Panc1 (cell line): Measurements from ENCODE around the gene ERMARD. TPM values are rescaled to one million over a fixed set of nuclear protein-coding genes. Genes with fewer than 3 reads are reported as not detected.

Experiments
- ATAC-seq: fragments of 200-7000 bp; cut with Tn5 transposase; 2 replicates; pipeline ENCODE4 v1.9.1; 2020; ENCODE audit warnings: mild to moderate bottlenecking, moderate library complexity
- BruUV-seq: library from RNA; stranded (reverse); fragments of 400-500 nt; replicated peaks from 2 replicates; lab custom pipeline; 2021; lab: Mats Ljungman, UMichigan
- CTCF ChIA-PET: fragments of 300-600 bp; sonication (Branson Sonifier 250); formaldehyde crosslinking; loops from one replicate; lab custom pipeline; 2022; ENCODE audit warnings: antibody characterized with exemption; lab: Charles Lee
- POLR2A ChIA-PET: fragments of 300-600 bp; sonication (Branson Sonifier 250); formaldehyde crosslinking; loops from one replicate; lab custom pipeline; 2022; ENCODE audit warnings: antibody characterized with exemption; lab: Charles Lee
- DNase-seq: peaks from one replicate; pipeline ENCODE4 v3.0.0-alpha.2; 2010; ENCODE audit warnings: low read depth, low spot score
- H3K27ac ChIP-seq: 2 replicates; pipeline ENCODE4 v1.5.1; 2011; ENCODE audit warnings: mild to moderate bottlenecking, low read length, inconsistent platforms
- H3K27me3 ChIP-seq: fragments of 200-500 bp; sonication (Bioruptor generic); 2 replicates; pipeline ENCODE4 v1.6.0; 2014; ENCODE audit warnings: low read length, inconsistent platforms; ENCODE audit not compliant: control insufficient read depth, insufficient read depth
- H3K36me3 ChIP-seq: fragments of 200-500 bp; sonication (Bioruptor generic); 2 replicates; pipeline ENCODE4 v1.5.1; 2014; ENCODE audit warnings: inconsistent platforms, mild to moderate bottlenecking, low read length, moderate library complexity; ENCODE audit not compliant: control insufficient read depth, insufficient read depth
- H3K4me1 ChIP-seq: 2 replicates; pipeline ENCODE4 v1.5.1; 2011; ENCODE audit warnings: inconsistent platforms, mild to moderate bottlenecking, low read length, moderate library complexity; ENCODE audit not compliant: control insufficient read depth, insufficient read depth
- H3K4me3 ChIP-seq, 2 experiments: 2 replicates each; pipeline ENCODE4 v1.5.1; 2011 to 2012; ENCODE audit warnings: low read depth in 2 of 2, low read length in 2 of 2, mild to moderate bottlenecking in 2 of 2, inconsistent platforms in 1 of 2, moderate library complexity in 1 of 2
- H3K9me3 ChIP-seq: fragments of 200-500 bp; sonication (Bioruptor generic); 2 replicates; pipeline ENCODE4 v1.5.1; 2014; ENCODE audit warnings: low read depth, mild to moderate bottlenecking, inconsistent platforms, low read length, moderate library complexity; ENCODE audit not compliant: control insufficient read depth, insufficient read depth
- POLR2AphosphoS5 ChIP-seq: IDR thresholded peaks from 2 replicates; pipeline ENCODE4 v1.6.1; 2012; ENCODE audit warnings: mild to moderate bottlenecking, low read depth, low read length, moderate library complexity
- SIN3A ChIP-seq: IDR thresholded peaks from 2 replicates; pipeline ENCODE4 v1.6.1; 2012; ENCODE audit warnings: low read depth, mild to moderate bottlenecking, low read length, moderate library complexity, borderline replicate concordance; ENCODE audit not compliant: insufficient read depth
- TCF7L2 ChIP-seq: IDR thresholded peaks from 2 replicates; pipeline ENCODE4 v1.6.1; 2011; ENCODE audit warnings: mild to moderate bottlenecking, low read depth, low read length, inconsistent platforms
- in situ Hi-C: cut with HindIII; loops from 2 replicates; pipeline ENCODE4 v1.10.0; 2016; ENCODE audit warnings: low sequenced_read_pairs, low pct_unique_long_range_greater_than_20kb
- intact Hi-C: fragments of 100-400 bp; cut with micrococcal nuclease; formaldehyde crosslinking; loops from one replicate; pipeline ENCODE4 v1.10.0; 2022; ENCODE audit not compliant: unreplicated experiment
- total RNA-seq: library from RNA; stranded (reverse); gene quantifications from one replicate; pipeline ENCODE4 v1.2.1, GENCODE V29; 2021; ENCODE audit not compliant: unreplicated experiment
- TF ChIP-seq, protein P1 (sequence below), 2 experiments: IDR thresholded peaks; 2 replicates each; pipeline ENCODE4 v1.6.1; 2011 to 2012; ENCODE audit warnings: low read depth in 2 of 2, control low read depth in 1 of 2, low read length in 1 of 2, mild to moderate bottlenecking in 1 of 2, moderate library complexity in 1 of 2; ENCODE audit not compliant: insufficient read depth in 1 of 2
- TF ChIP-seq, protein P2 (sequence below): fragments of 450-650 bp; IDR thresholded peaks from 2 replicates; pipeline ENCODE4 v1.5.1; 2017; ENCODE audit warnings: mild to moderate bottlenecking

Gene ERMARD
- total RNA-seq, 1 experiment from 2014 or later, result 38.5 TPM

DNA sequence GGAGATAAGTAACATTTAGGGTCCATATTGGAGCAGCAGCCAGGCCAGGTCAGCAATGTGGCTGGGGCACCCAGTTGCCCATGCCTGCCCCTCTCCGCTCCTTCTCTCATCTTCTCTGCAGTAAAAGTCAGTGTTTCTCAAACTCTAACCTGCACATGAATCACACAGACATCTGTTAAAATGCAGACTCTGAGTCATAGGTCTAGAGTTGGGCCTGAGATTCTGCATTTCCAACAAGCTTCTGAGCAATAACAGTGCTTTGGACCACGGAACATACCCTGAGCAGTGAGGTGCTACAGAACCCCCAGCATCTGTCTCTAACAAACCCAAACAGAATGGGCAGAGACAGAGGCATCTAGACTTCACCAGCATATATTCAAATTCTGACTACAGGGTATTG, 37.2 kb upstream of the ERMARD start:
- Histone ChIP-seq H3K36me3 (peaks cover 56% of the 10 kb centered on the region), H3K4me3 (no peak overlapping the region), H3K27me3 (no peaks in the 10 kb centered on the region), H3K27ac (no peak overlapping the region), H3K4me1 (peaks cover 3% of the 10 kb centered on the region), H3K9me3 (no peaks in the 10 kb centered on the region)
- intact Hi-C loops (no loop called here), in situ Hi-C loops (no loop called here)
- TF ChIP-seq, protein P1, sequence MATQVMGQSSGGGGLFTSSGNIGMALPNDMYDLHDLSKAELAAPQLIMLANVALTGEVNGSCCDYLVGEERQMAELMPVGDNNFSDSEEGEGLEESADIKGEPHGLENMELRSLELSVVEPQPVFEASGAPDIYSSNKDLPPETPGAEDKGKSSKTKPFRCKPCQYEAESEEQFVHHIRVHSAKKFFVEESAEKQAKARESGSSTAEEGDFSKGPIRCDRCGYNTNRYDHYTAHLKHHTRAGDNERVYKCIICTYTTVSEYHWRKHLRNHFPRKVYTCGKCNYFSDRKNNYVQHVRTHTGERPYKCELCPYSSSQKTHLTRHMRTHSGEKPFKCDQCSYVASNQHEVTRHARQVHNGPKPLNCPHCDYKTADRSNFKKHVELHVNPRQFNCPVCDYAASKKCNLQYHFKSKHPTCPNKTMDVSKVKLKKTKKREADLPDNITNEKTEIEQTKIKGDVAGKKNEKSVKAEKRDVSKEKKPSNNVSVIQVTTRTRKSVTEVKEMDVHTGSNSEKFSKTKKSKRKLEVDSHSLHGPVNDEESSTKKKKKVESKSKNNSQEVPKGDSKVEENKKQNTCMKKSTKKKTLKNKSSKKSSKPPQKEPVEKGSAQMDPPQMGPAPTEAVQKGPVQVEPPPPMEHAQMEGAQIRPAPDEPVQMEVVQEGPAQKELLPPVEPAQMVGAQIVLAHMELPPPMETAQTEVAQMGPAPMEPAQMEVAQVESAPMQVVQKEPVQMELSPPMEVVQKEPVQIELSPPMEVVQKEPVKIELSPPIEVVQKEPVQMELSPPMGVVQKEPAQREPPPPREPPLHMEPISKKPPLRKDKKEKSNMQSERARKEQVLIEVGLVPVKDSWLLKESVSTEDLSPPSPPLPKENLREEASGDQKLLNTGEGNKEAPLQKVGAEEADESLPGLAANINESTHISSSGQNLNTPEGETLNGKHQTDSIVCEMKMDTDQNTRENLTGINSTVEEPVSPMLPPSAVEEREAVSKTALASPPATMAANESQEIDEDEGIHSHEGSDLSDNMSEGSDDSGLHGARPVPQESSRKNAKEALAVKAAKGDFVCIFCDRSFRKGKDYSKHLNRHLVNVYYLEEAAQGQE (IDR thresholded peaks at IDR 0.05; ENCODE audit: insufficient read depth in 1 of 2, low read depth in 2 of 2, low read length in 1 of 2), result no peak
- TF ChIP-seq, protein P2, sequence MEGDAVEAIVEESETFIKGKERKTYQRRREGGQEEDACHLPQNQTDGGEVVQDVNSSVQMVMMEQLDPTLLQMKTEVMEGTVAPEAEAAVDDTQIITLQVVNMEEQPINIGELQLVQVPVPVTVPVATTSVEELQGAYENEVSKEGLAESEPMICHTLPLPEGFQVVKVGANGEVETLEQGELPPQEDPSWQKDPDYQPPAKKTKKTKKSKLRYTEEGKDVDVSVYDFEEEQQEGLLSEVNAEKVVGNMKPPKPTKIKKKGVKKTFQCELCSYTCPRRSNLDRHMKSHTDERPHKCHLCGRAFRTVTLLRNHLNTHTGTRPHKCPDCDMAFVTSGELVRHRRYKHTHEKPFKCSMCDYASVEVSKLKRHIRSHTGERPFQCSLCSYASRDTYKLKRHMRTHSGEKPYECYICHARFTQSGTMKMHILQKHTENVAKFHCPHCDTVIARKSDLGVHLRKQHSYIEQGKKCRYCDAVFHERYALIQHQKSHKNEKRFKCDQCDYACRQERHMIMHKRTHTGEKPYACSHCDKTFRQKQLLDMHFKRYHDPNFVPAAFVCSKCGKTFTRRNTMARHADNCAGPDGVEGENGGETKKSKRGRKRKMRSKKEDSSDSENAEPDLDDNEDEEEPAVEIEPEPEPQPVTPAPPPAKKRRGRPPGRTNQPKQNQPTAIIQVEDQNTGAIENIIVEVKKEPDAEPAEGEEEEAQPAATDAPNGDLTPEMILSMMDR, result no peak
- TF ChIP-seq POLR2AphosphoS5, result no peak
- TF ChIP-seq SIN3A, result no peak
- no peak for TF ChIP-seq TCF7L2
- no peak for DNase-seq
- CTCF ChIA-PET, result no interaction called here
- ATAC-seq, result no peak
- BruUV-seq, result no TSS peak
- POLR2A ChIA-PET, result no interaction called here

DNA sequence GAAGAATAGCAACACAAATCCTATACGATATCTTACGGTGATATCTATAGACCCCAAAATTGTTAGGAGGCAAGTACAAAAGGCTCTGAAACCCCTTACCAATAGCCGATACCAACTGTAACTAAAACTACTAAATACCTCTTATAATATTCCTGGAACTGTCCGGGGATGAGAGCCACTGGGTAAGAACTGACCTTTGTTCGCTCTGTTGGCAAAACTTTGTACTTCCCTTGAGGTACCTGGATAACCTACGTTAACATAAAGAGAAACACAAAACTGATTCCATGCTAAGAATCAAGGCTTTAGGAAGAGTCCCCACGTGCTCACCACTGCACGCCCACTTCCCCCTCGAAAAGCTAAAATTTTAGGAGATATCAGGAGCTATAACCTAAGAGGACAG, 36.8 kb upstream of the ERMARD start:
- ATAC-seq (no peak), DNase-seq (no peak)
- in situ Hi-C loops (no loop called here), intact Hi-C loops (no loop called here)
- CTCF ChIA-PET, result interaction anchor here (0.6 kb wide), 1 partner anchor 550 kb away, joined by 3 read pairs; no protein-coding TSS in a partner anchor
- TF ChIP-seq SIN3A (no peak), TCF7L2 (no peak), POLR2AphosphoS5 (no peak)
- TF ChIP-seq, protein P2, result no peak
- TF ChIP-seq, protein P1 (IDR thresholded peaks at IDR 0.05; ENCODE audit: insufficient read depth in 1 of 2, low read depth in 2 of 2, low read length in 1 of 2), result no peak
- BruUV-seq, result no TSS peak
- Histone ChIP-seq H3K27me3 (no peaks in the 10 kb centered on the region), H3K4me3 (no peak overlapping the region), H3K9me3 (no peaks in the 10 kb centered on the region), H3K4me1 (peaks cover 6% of the 10 kb centered on the region), H3K36me3 (peaks cover 54% of the 10 kb centered on the region), H3K27ac (no peak overlapping the region)
- POLR2A ChIA-PET, result no interaction called here
